ENCODE results near the gene COL6A1. TPM values are rescaled to one million over a fixed set of nuclear protein-coding genes. Genes with fewer than 3 reads are reported as not detected.

COL6A1 gene
- total and polyA plus RNA-seq, 2 of the 13 experiments (the other 11 are each of a cell fraction or from before 2014, with no cell fraction given), result 3.1 to 4.8 TPM

GRCh38 chr21:46018615-46019014 lies 37.0 kb downstream of the COL6A1 start:
- POLR2A ChIA-PET, result no interaction called here
- Histone ChIP-seq H3K27me3 (ENCODE audit: control insufficient read depth in 1 of 2, insufficient read depth in 2 of 2, low read length in 2 of 2) (peaks cover 1 to 3% of the 10 kb centered on the region in 2 experiments; a peak in 1 of 5 replicates), H3K27ac (ENCODE audit: extremely low read length, insufficient read depth, low read length) (no peak overlapping the region), H4K20me1 (ENCODE audit: insufficient read depth, low read length) (no peaks in the 10 kb centered on the region), H3K4me3 (replicated peaks in 1 of 3; ENCODE audit: insufficient read depth in 1 of 3, low read depth in 2 of 3, low read length in 3 of 3) (no peak overlapping the region), H3K4me1 (ENCODE audit: insufficient read depth, low read length) (no peaks in the 10 kb centered on the region), H3K9ac (ENCODE audit: insufficient read depth, low read depth, low read length) (no peak overlapping the region), H2AFZ (ENCODE audit: low read length) (no peak overlapping the region), H3K79me2 (ENCODE audit: insufficient read depth, low read length) (no peaks in the 10 kb centered on the region), H3K4me2 (ENCODE audit: low read depth, low read length) (no peak overlapping the region), H3K36me3 (replicated peaks in 1 of 2; ENCODE audit: control insufficient read depth in 1 of 2, insufficient read depth in 2 of 2, low read length in 2 of 2) (no peaks in the 10 kb centered on the region), H3K9me3 (ENCODE audit: low read length) (no peaks in the 10 kb centered on the region)
- no TSS peak for BruUV-seq (replicated peaks)
- intact Hi-C loops (cut with micrococcal nuclease; ENCODE audit: unreplicated experiment) (no loop called here), in situ Hi-C loops (cut with HindIII; ENCODE audit: extremely low pct_ligation_motif_present, low pct_unique_long_range_greater_than_20kb) (no loop called here)
- FAIRE-seq (no peak), ATAC-seq (no peak), DNase-seq (ENCODE audit: low spot score) (no peak)
- 32% methylated on average over 3 of the region's 3 CpGs for WGBS (ENCODE audit: low lambda C conversion rate)
- TF ChIP-seq ZNF780A (CRISPR knock-in tag; IDR thresholded peaks at IDR 0.05) (no peak), FLYWCH1 (CRISPR knock-in tag; IDR thresholded peaks at IDR 0.05) (no peak), ZNF691 (CRISPR knock-in tag; IDR thresholded peaks at IDR 0.05; ENCODE audit: borderline replicate concordance, low read depth) (no peak), CAMTA2 (CRISPR knock-in tag; IDR thresholded peaks at IDR 0.05; ENCODE audit: borderline replicate concordance) (no peak), ZNF160 (CRISPR knock-in tag; IDR thresholded peaks at IDR 0.05) (no peak), ZNF557 (CRISPR knock-in tag; IDR thresholded peaks at IDR 0.05) (no peak), FOSL1 (CRISPR knock-in tag; IDR thresholded peaks at IDR 0.05; ENCODE audit: borderline replicate concordance) (no peak), ZNF17 (CRISPR knock-in tag; IDR thresholded peaks at IDR 0.05) (no peak), RAD51 (IDR thresholded peaks at IDR 0.05; ENCODE audit: borderline replicate concordance) (no peak), RFX5 (IDR thresholded peaks at IDR 0.05; ENCODE audit: low read depth, low read length) (no peak), NFE2L1 (CRISPR knock-in tag; IDR thresholded peaks at IDR 0.05; ENCODE audit: borderline replicate concordance) (no peak), GATAD2A (CRISPR knock-in tag; IDR thresholded peaks at IDR 0.05) (no peak), ZKSCAN8 (CRISPR knock-in tag; IDR thresholded peaks at IDR 0.05; ENCODE audit: borderline replicate concordance) (no peak), DPF2 (CRISPR knock-in tag; IDR thresholded peaks at IDR 0.05; ENCODE audit: borderline replicate concordance, low read depth) (no peak), SMAD3 (CRISPR knock-in tag; IDR thresholded peaks at IDR 0.05) (no peak), ZNF30 (CRISPR knock-in tag; IDR thresholded peaks at IDR 0.05) (no peak), JUN (CRISPR knock-in tag; IDR thresholded peaks at IDR 0.05) (no peak), HNF1A (IDR thresholded peaks at IDR 0.05; ENCODE audit: low read depth) (no peak), HNF1A (CRISPR knock-in tag; IDR thresholded peaks at IDR 0.05; ENCODE audit: borderline replicate concordance) (no peak)
- CTCF ChIA-PET (ENCODE audit: low intra/inter-chr PET ratio, low total read pairs), result no interaction called here

Measured in HepG2 (cell line).